ENCODE data around the gene HOMER2.

GRCh38 chr15:82977076-82977475, 24.6 kb upstream of the HOMER2 start:
- no peak for TF ChIP-seq CTCF (IDR thresholded peaks at IDR 0.05)
- no peak for TF ChIP-seq POLR2AphosphoS5 (IDR thresholded peaks at IDR 0.05; ENCODE audit: insufficient read depth in 1 of 2, low read depth in 1 of 2)

Measured in vagina (tissue), 2 donors.